HG03439 (cell line): Measurements from ENCODE around the gene TFF3.

Source experiments
- ATAC-seq: cut with Tn5 transposase; IDR thresholded peaks from one replicate; pipeline ENCODE4 v1.9.1; 2021; ENCODE audit warnings: mild to moderate bottlenecking, moderate library complexity; ENCODE audit not compliant: unreplicated experiment

The TFF3 gene

DNA sequence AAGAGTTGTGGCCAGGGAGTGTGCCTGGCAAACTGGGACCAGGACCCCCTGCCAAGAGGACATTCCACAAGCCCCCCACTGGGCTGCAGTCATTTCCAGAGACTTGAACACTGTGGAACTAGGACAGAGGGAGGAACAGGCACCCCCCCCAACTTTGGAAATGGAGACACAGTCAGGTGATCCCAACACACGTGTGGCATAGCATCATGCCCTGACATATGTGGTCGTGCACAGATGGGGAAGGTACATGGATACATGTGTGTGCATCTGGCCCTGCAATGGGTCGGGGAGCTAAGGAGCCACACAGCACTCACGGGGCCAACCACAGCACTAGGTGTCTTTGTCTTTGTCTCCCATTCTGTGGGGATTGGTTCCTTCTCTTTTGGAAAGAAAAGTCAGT lies 6.6 kb upstream of the TFF3 start:
- ATAC-seq = no peak

DNA sequence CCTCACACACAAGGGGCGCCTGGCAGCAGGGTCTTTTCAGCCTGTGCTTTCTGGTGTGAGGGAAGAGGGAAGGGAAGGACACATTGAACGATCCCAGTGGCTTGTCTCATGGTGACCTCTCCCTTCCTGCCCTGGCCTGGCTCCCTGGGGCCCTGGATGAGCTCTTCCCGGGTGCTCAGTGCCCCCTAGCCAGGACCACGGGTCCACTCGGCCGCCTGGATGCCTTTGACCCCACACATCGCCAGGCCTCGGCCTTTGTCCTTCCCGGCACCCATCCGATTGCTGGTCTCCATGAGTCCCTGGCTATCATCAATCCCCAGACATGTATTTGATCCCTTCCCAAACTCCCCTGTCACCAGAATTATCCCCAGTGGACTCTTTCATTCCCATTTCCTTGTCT lies 6.0 kb upstream of the TFF3 start:
- ATAC-seq = no peak

DNA sequence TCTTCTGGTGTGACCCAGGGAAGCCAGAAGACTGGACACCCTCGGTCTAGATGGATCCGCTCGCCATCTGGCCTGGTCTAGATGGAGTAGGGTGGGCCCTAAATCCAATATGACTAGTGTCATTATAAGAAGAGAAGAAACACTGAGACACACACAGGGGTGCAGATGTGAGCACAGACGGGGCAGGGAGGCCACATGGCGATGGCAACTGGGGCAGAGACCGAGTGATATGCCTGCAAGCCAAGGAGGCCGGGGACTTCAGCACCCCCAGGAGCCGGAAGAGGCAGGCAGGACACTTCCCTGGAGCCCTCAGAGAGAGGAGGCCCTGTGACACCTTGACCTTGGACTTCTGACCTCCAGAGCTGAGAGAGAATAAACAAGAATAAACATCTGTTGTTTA lies 5.6 kb upstream of the TFF3 start:
- no peak for ATAC-seq

DNA sequence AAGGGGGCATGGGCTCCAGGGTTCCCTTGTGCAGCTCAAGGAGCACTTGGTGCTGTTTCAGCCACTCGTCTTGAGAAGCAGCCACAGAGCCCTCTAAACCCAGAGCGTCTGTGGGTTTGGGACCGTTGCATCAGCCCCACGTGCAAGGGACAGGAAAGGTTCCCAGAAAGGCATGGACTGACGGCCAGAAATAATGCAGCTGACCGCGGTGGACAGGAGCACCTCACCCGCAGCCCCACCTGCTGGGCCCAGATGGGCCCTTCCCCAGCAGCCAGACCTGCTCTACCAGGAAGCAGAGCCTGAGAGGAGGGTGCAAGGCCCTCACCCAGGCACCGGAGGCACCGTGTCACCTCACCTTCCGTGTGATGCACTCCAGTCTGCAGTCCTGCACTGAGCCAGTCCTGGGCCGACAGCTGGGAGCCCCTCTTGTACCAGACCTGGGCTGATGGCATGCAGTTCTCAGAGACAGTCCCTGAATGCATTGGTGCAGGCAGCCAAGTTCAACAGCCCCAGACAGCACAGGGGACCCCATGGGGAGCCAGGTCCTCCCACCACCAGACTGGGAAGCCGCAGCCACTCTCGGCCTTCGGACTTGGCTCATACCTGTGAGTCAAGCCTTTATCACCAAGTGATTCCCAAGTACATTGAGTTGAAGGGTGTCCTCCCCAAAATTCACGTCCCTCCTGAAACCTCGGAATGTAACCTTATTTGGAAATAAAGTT lies 4.8 kb upstream of the TFF3 start:
- no peak for ATAC-seq

DNA sequence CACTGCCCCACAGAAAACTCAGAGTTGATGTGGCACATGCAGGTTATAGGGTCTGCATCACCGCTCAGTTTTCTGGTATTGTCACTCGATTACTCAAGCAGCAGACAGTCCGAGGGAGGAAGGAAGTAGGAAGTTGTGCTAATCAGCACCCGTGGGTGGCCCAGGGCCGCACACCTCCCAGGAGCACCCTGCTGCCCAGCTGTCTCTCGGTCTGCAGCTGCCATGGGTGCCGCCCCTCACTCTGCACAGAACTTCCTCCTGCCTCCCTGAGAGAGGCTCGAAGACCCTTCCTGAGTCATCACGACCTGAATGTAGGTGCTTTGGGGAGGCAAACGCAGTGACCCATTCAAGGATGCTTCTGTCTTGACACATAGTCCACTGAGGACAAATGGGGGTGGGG lies 4.2 kb upstream of the TFF3 start:
- no peak for ATAC-seq

DNA sequence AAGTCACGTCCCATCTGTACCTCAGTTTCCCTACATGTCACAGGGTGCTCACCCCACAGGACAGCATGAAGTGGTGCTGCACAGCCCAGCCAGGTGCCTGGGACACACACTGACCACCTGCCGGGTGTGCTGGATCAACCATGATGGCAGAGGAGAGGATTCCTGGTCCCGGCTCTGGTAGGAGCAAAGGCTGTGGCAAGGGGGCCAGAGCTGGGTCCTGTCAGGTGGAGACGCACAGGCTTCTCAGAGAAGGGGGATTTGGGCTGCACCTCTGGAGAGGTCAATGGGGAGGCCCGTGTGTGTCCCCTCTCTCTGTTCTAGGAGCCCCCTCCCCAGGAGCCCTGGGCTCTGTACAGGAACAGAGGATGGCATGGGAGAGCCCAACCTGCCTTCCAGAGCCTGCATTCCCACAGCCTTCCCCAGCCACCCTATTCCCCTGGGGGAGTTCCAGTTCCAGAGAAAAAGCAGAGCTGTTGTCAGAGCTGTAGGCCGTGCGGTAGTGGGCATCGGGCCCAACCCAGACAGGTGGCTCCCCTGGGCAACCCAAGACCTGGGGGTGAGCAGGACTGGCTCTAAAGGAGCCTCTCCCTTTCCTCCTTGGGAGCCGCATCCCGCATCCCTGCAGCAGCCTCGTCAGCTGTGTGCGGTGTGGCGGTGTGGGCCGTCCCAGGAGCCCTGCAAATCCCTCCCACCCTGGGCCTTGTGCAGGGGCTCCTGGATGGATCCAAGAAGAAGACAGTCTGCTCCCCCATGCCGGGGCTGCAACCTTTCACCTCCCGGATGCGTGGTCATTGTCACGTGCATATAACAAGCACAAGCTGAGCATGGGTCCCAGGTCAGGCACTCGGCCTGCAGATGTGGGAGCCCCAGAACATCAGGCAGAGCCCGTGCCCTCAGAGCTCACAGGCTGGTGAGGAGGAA lies 2.9 kb upstream of the TFF3 start:
- no peak for ATAC-seq

DNA sequence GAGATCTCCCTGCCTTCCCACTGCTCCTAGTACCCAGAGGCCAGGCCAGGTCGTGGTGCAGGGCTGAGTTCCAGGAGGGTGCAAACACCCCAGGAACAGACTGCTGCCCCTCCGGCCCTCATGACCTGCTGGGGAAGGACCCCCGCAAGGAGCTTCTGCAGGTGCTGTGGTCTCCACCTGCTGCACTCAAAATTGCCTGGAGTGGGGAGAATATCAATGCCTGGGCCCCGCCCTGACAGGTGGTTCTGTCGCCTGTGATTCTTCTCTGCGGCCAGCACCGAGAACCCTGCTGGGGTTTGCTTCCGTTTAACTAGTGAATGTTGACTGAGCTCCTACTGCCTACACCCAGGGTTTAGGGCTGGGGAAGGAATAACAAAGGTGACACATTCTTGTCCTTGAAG lies 2.1 kb upstream of the TFF3 start:
- ATAC-seq = no peak

DNA sequence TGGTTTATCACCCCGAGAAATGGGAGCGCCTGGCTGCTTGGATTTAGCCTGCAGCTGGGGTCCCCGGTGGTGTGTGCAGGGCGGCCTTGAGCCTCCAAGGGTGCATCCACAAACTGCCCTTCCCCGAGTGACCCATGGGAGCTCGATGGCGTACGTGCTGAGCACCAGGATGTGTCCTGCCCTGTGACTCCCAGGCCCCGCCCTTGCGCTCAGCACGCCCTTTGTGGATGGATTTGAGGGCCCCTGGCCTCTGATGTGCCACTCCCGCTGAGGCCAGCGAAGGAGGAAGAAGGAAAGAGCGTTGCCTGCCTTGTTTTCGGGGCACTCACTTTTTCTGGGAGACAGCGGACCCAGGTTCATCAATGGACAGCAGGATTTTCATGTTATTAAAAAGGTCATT lies 1.7 kb upstream of the TFF3 start:
- no peak for ATAC-seq

DNA sequence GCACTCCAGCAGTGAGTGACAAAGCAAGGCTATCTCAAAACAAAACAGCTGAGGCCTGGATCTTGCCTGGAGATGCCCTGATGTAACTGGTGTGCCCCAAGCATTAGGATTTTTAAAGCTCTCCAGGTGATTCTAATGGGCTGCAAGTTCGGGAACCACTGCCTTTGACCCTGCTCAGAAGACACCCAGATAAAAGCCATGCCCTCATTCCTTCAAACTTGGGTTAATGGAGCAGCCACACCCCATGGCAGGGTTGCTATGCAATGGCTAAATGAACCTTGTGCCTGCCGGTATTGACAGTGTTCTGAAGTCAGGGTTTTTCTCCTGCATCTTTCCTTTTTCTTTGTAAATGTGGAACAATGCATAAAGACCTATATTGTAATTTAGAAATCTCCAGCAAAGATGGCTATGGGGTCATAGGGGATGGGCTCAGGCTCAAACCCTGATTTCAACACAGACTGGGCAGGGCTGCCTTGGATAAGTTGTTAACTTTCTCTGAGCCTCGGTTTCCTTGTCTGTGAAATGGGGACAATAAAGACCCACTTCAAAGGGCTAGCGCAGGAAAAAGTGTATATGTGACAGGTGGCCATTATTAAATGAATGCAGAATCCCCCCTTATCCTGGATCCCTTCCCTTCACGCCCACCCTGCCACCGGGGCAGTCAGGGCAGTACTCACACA lies 453 bp downstream of the TFF3 start:
- ATAC-seq = no peak

DNA sequence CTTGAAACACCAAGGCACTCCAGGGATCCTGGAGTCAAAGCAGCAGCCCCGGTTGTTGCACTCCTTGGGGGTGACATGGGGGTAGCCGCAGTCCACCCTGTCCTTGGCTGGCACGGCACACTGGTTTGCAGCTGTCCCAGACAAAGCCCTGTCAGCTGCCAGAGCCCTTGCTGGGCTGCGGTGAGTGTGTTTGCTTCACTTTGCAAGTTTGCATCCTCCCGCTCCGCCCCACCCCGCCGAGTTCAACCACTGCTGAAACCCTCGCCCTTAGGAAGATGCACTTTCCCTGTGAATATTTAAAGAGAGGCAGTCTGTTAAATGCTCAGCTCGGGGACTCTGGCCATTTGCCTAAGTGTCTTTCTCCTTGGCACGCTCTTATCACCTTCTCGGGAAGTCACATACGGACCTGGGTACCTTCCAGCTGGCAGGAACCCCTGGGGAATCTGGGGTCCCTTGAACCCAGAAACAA lies 1.7 kb downstream of the TFF3 start:
- ATAC-seq = no peak

DNA sequence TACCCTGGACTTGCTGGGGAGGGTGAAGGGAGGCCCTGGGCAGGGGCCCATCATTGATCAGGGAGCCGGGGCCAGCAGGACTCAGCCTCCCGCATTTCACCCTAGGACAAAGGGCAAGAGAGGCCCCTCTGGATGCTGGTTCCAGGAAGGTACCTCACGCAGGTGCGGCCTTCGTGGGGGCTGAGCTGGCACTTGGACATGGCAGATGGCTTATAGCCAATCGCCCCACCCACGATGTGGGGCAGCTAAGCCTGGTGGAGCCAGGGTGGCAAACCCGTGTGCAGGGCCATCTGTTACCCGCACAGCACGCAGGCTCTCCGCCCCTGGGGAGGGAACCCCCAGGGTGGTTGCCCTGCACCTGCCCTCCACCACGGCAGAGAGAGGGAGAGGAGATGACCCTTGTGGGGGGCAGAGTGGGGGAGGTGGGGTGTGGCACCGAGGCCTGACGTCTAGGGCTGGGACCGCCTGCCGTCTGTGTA lies 2.5 kb downstream of the TFF3 start:
- ATAC-seq = no peak

DNA sequence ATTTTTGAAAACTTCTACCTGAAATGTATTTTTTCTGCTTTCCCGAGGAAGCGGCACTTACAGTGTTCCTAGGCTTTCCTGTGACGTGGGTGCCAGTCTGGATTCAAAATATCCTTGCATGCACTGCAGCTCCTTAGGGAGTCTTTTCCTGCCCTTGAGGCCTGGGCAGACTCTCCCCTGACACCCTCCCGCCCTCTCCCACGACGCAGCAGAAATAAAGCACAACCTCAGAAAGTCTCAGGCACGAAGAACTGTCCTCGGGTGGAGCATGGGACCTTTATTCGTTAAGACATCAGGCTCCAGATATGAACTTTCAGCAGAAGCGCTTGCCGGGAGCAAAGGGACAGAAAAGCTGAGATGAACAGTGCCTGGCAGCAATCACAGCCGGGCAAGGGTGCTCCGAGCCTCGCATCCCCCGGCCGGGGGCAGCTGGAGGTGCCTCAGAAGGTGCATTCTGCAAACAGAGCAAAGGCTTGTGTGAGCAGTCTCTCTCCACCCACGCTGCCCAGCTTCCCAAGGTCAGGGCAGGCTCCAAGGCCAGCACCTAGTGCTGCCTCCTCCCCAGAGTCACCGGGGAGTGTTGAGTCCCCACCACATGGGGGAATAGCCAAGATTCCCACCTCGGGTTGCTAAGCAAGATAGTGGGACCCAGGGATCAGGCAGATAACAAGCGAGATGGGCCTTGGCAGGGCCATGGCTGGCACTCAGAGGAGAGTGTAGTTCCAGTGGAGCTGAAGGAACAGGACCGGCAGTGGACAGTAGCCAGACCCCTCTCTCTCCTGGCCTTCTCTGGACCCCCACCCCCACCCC lies 3.2 kb downstream of the TFF3 start:
- ATAC-seq = no peak

DNA sequence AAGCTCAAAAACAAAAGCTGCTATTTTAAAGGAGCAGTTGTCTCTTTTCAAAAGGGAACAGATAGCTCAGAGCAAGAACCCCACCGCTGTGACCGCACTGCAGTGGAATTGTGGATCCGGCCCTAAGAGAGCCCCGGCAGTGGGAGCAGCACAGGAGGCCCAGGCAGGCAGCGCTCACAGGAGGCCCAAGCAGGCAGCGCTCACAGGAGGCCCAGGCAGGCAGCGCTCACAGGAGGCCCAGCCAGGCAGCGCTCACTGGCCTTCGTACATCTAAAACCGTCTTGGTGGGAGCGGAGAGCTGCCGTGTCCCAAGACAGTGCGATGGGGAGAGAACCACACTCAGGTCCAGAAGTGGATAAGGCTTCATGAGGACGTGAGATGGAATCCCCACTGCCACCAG lies 4.0 kb downstream of the TFF3 start:
- ATAC-seq = no peak

DNA sequence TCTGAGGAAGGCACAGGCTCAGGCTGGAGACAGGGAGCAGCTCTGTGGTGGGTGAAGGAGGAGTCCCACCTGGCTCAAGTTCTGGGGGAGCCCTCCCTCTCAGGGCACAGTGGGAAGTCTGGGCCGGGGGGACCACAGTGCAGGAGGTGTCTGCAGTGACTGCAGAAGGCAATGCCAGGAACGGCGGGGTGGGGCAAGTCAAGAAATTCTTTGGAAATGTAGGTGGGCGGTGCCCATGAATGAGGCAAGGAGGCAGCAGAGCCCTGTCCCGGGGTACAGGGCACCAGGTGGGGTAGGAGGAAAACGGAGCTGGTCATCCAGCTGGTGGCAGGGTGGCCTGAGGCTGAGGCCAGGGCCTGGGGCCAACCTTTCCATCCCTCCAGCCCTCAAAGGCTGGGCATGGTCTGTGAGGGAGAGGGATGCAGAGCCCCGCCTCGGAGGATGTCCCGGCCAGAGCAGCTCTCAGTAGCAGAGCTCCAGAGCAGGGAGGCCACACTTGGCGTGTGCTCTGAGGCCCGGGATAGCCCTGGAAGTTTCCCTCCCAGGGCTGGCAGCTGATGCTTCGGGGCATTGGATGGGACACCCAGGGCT lies 4.7 kb downstream of the TFF3 start:
- no peak for ATAC-seq

DNA sequence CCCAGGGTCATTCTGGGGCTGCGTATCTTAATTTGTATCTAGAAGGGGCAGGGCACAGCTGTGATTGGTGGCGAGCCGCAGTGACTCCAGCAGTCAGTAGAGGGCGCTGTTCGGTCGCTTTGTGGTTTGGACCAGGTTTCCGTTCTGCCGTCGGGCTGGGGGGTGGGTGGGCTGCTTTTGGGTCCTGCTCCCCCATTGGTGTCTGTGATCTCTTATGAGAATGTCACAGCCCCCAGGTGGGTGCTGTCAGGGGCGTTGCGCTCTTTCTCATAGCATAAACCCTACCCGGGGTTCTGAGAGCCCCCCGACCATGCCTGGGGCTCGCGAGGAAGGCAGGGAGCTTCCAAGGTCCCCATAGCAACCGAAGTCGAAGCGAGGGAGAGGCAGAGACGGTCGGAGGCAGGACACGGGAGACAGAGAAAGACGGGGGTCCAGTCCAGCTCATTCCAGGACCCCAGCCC lies 5.4 kb downstream of the TFF3 start:
- no peak for ATAC-seq

DNA sequence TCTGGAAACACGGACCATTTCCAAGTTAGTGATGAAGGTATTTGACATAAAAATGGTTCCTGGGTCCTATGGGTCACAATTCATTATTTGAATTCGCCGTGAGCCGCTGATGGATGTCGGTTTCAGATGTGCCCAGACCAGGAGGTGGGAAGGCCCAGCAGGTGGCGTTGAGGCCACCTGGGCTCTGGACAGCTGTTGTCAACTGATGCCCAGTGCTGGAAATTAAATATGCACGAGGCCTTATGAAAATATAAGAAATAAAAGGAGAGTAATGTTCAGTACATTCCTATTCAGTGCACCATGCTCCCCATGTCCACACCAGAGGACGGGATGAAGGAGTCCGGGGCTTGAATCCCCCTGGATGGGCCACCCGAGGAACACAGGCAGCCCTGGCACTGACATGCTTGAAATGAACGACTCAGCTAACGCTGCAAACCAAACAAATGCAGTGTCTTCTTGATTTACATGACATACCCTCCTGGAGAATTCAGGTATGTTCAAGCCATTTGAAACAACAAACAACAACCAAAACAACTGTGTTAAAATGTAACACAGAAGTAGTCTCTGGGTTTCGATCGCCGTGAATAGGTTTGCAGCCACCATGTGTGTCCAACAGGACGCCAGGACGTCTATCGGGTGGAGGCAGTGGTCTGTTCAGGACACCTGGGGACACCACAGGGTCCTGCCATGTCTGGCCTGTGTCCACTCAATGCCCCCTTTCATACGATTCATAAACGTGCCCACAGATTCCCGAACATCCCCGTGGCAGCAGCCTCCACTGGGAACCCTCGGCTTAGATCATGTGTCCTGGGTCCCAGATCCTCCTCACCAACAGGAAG lies 6.1 kb downstream of the TFF3 start:
- no peak for ATAC-seq

DNA sequence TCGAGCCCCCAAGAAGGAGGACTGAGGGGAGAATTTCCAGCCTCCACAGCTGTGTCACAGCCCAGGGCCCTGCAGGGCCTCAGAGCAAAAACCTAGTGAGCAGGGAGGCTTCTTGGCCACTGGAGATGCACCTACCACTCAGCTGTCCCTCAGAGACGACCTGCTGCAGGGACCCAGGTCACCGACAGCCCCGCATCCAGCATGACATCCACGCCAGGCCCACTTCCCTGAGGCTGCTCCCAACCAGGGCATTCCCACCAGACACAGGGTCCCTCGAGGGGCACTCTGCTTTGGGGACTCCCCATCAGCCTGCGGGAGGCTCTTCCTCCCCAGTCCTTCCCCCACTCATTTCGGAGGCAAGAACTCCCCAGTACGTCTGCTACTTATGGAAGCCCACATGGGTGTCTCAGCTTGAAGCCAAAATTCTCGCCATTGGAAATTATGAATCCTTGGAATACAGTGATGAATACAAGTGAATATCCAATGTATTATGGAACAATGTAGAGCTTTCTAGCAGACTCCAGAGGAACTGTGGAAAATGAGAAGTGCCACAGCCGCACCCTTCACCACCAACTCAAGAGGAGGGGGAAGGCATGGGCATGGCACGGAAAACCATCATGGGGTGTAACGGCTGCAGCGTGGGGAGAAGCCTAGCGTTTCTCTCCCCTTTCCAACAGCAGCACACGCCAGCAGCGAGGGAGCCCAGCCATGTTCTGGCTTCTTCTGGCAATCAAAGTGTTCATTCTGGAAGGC lies 6.9 kb downstream of the TFF3 start:
- no peak for ATAC-seq

DNA sequence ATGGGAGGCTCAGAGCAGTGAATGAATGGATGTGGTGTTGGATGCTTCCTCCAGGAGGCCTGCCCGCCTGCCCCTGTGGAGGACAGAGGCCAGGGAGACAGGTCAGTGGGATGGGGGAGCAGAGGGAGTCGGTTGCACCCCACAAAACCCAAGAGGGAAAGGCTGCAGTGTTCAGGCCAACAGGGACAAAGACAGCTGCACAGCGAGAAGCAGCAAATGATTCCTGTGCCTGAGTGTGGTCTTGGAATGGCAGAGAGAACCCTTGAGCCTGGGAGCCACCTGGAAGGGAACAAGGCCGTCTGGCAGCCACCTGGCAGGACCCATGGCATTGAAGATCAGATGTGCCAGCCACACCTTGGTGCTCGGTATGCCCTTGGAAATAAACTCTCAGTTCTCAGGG lies 8.1 kb downstream of the TFF3 start:
- no peak for ATAC-seq
